ENCODE results near the gene COL23A1. TPM values are rescaled to one million over a fixed set of nuclear protein-coding genes. Genes with fewer than 3 reads are reported as not detected.

COL23A1 gene
- total and polyA plus RNA-seq, 2 of the 8 experiments (the other 6 are each of a cell fraction or from before 2014, with no cell fraction given) = 3.1 to 4.7 TPM

- peaks cover 27 to 44% of the 10 kb centered on the region in 2 experiments for H3K79me2 ChIP-seq (ENCODE audit: control insufficient read depth in 1 of 2, insufficient read depth in 2 of 2, low read length in 2 of 2)
- no peak overlapping the region for H2BK120ac ChIP-seq (replicated peaks; ENCODE audit: low read depth, low read length)
- peak overlapping the region; percentile 93 to 100 (median 100) for H3K4me3 ChIP-seq (ENCODE audit: extremely low read depth in 1 of 4, insufficient read depth in 2 of 4, low read depth in 3 of 4, low read length in 4 of 4)
- H3K27me3 ChIP-seq (replicated peaks in 1 of 4; ENCODE audit: control insufficient read depth in 3 of 4, extremely low read depth in 1 of 4, insufficient read depth in 3 of 4, low read length in 3 of 4) = no peaks in the 10 kb centered on the region
- peak overlapping the region; percentile 55 for H3K14ac ChIP-seq (ENCODE audit: insufficient read length)
- peak overlapping the region; percentile 38 to 84 for H3K4me2 ChIP-seq (ENCODE audit: insufficient read depth in 1 of 2, low read depth in 2 of 2, low read length in 2 of 2)
- H2AFZ ChIP-seq (ENCODE audit: low read length) = peak overlapping the region; percentile 23; the same call in 1 of the 2 replicates
- no peak overlapping the region; the same call in 1 of the 2 replicates for H2BK12ac ChIP-seq (ENCODE audit: low read depth, low read length)
- H4K20me1 ChIP-seq (replicated peaks in 1 of 2; ENCODE audit: control insufficient read depth in 1 of 2, insufficient read depth in 2 of 2, low read length in 2 of 2) = peaks cover 29 to 32% of the 10 kb centered on the region in 2 experiments
- H3K27ac ChIP-seq (ENCODE audit: low read depth, low read length) = peak overlapping the region; percentile 83
- H4K5ac ChIP-seq (ENCODE audit: insufficient read length, low read depth, low read length) = peak overlapping the region; percentile 96
- peaks cover 0 to 10% (median 4%) of the 10 kb centered on the region in 4 experiments; a peak in 5 of 7 replicates for H3K4me1 ChIP-seq (replicated peaks in 1 of 4; ENCODE audit: control insufficient read depth in 3 of 4, insufficient read depth in 4 of 4, low read length in 3 of 4)
- H4K8ac ChIP-seq (ENCODE audit: extremely low read depth, insufficient read depth, low read length) = peak overlapping the region; percentile 98; the same call in 1 of the 2 replicates
- peak overlapping the region; percentile 36; the same call in 1 of the 2 replicates for H3K18ac ChIP-seq (ENCODE audit: extremely low read depth, low read length)
- peak overlapping the region; percentile 78 to 99 (median 92) for H3K9ac ChIP-seq (replicated peaks in 1 of 4; ENCODE audit: extremely low read depth in 1 of 4, low read depth in 3 of 4, low read length in 3 of 4)
- WGBS, 2 experiments (ENCODE audit: extremely low coverage in 1 of 2, insufficient coverage in 1 of 2, insufficient read length in 1 of 2, insufficient replicate concordance in 2 of 2, low coverage in 1 of 2, low lambda C conversion rate in 2 of 2, missing lambda C conversion rate in 1 of 2) = 7% methylated on average over 19 of the region's 30 CpGs; no CpG with 5 or more reads in 1 of the 2 experiments
- peak overlapping the region; percentile 94 for H4K91ac ChIP-seq (replicated peaks; ENCODE audit: insufficient read length, low read length)
- DNase-seq (ENCODE audit: low read depth in 1 of 2, low spot score in 2 of 2) (no peak), FAIRE-seq (no peak)
- peak overlapping the region; percentile 73 for H3K56ac ChIP-seq (replicated peaks; ENCODE audit: insufficient read length, low read depth, low read length)
- H3K79me1 ChIP-seq (ENCODE audit: low read depth, low read length) = peaks cover 15% of the 10 kb centered on the region
- H3K9me3 ChIP-seq (ENCODE audit: insufficient read depth in 2 of 2, low read depth in 1 of 2, low read length in 1 of 2) = no peaks in the 10 kb centered on the region
- peak overlapping the region; percentile 80 for H2BK5ac ChIP-seq (ENCODE audit: low read depth, low read length)
- TF ChIP-seq KDM4A (IDR thresholded peaks at IDR 0.05; ENCODE audit: low read depth, low read length, severe bottlenecking) (peak; percentile 61), HDAC2 (IDR thresholded peaks at IDR 0.05; ENCODE audit: borderline replicate concordance in 1 of 2, low read depth in 2 of 2, low read length in 2 of 2) (no peak), ATF2 (IDR thresholded peaks at IDR 0.05; ENCODE audit: low read length) (no peak)
- no peak overlapping the region for H3K23ac ChIP-seq (ENCODE audit: insufficient read length)
- H3K36me3 ChIP-seq (ENCODE audit: control insufficient read depth in 2 of 4, insufficient read depth in 4 of 4, low read length in 3 of 4) = peaks cover 26 to 35% (median 32%) of the 10 kb centered on the region in 4 experiments
- POLR2A ChIA-PET (ENCODE audit: partially characterized antibody) = interaction anchor here (0.7 to 31.3 kb wide), 18 partner anchors 11 to 478 kb away, joined by 3 to 985 read pairs (median 5); partner anchors contain the start of genes GMCL2, NHP2 and PHYKPL
- CTCF ChIA-PET (ENCODE audit: partially characterized antibody) = interaction anchor here (0.7 to 1.0 kb wide), 4 partner anchors 23 to 128 kb away, joined by 3 to 7 read pairs (median 3); no protein-coding TSS in a partner anchor
- no peak overlapping the region for H2BK15ac ChIP-seq (ENCODE audit: low read length)
- H3K4ac ChIP-seq (replicated peaks; ENCODE audit: insufficient read length, low read depth, low read length) = peak overlapping the region; percentile 91
- no peak overlapping the region for H2AK5ac ChIP-seq (ENCODE audit: low read depth, low read length)
- no peak overlapping the region for H2BK20ac ChIP-seq (ENCODE audit: low read length)
- peaks cover 4% of the 10 kb centered on the region for H3K23me2 ChIP-seq (ENCODE audit: low read depth, low read length)
These were observed 386.5 kb downstream of the COL23A1 start for GRCh38 chr5:178203670-178204181.

Data from H1 (cell line).